GM19099 (cell line): ENCODE results near the gene ESF1.

Source experiments
- POLR2A ChIP-seq: IDR thresholded peaks from 3 replicates; pipeline ENCODE4 v1.6.1; 2011; ENCODE audit warnings: low read depth; ENCODE audit not compliant: insufficient read length; ENCODE audit errors: extremely low read depth

The ESF1 gene

DNA sequence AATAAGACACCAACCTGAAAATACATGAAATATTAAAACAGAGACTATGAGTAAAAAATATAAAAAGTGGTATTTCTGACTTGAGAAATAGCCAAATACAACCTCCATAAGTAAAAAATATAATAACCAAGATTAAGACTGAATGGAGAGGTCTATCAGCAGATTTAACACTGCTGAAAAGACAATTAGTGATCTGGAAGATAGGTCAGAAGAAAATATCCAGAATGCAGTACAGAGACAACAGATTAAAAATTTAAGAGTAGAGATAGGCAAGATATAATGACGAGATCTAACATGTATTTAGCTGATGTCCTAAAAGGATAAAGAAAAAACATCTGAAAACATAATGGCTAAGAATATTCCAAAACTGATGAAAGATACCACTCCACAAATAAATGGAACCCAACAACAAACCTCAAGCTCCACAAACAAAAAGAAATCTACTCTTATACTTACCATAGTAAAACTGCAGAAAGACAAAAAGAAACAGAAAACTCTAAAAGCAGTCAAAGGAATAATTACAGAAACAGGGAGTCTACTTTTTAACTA is 18.8 kb downstream of the ESF1 start:
- no peak for TF ChIP-seq POLR2A

DNA sequence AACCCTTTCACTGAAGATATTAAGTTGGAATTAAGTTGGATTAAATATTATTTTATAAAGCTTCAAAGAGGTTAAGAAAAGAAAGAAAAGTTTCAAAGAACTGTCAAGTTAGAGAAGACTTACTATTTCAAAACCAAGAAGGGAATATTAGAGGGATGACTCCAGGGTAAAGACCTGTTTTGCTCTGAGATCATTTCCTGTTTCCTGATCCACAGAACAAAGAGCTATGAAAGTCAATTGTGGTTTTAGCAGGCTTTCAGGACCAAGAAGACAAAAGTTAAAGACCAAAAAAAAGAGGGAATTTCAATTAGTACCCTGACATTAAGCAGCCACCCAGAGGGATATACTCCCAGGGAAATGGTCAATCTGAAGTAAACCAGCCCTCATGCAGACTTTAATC is 19.4 kb downstream of the ESF1 start:
- no peak for TF ChIP-seq POLR2A

DNA sequence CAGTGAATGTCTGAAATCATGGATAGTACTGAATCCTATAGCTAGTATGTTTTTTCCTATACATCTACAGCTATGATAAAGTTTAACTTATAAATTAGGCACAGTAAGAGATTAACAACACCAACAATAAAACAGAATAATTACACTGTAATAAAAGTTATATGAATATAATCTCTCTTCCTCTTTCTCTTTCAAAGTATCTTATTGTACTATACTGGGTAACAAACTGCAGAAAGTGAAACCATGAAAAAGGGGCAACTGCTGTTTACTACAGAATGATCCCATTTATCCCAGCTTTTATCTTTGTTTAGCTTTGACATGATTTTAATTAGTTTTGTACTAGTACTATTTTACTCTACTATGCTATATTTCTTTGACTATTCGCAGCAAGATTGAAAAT is 25.8 kb downstream of the ESF1 start:
- TF ChIP-seq POLR2A: no peak

DNA sequence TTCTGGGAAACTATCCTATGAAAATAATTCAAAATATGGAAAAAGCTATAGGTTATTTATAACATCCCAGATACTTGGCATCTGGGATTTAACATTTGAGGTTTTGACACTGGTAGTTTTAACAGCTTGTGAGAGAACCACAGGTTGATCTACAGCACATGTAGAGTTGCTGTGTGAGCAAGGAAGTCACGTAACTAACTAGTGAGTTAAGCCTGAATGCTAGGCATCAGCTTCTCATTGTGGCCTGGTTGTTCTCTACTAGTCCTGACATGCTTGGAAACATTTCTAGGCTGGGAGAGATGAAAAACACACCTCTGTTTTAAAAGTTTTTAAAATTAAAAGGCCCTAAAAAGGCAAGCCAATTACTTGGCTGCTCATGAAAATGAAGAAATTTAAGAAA is 28.2 kb downstream of the ESF1 start:
- TF ChIP-seq POLR2A: no peak

DNA sequence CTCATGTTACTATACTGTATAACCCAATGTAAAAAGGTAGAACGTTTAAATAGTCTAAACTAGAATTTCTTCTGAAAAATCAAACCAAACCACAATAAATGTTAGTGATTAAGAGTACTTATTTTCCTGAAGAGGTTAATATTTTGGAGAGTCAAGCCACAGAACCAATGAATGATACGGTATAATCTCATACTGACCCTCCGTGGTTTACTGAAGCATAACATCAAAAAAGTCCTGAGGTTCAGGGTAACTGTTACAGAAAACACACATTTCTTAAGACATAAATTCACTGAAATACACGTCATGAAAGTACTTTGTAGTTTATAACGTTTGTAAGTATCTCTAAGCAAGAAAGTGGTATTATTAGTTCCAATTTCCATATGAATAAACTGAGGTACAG is 28.9 kb downstream of the ESF1 start:
- TF ChIP-seq POLR2A: no peak

DNA sequence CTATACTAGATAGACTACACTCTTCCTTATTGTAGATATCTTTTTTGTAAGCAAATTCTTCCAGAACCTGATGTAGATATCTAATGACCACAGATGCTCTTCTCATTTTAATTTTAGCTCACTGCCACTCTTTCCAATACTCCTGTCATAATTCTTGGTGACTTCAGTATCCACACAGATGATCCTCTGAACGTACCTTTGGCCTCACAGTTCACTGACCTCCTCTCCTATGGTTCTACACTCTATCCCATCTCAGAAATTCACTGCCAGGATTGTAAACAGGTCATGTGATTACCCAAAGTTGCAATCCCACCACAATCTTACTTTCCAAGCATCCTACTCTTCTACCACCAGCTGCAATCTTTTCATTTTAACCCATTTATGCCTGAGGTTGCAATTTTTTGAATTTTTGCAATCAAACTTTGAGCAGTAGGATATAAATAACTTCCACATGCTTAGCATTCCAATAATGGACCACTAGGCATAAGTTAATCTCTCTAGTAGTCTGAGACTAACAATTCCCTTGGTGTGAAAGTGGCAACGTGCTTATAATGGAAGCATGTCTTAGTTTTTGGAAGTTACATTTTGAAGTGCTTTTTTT is 31.2 kb downstream of the ESF1 start:
- no peak for TF ChIP-seq POLR2A

DNA sequence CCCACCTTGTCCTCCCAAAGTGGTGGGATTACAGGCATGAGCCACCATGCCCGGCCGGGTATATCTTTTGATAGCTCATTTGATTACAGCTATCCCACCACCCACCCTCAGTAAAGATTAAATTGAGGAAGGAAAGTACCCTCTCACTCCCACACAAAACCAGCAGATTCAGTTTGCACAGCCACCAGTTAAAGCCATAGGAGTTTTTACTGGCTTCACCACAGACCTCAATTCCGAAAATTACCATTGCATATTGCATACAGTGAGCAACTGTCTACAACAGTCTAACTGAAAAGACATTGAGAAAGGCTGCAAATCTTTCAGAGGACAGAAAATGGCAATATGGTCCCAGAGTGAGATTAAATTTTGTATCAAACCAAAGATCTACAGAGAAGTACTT is 34.9 kb downstream of the ESF1 start:
- TF ChIP-seq POLR2A: no peak

DNA sequence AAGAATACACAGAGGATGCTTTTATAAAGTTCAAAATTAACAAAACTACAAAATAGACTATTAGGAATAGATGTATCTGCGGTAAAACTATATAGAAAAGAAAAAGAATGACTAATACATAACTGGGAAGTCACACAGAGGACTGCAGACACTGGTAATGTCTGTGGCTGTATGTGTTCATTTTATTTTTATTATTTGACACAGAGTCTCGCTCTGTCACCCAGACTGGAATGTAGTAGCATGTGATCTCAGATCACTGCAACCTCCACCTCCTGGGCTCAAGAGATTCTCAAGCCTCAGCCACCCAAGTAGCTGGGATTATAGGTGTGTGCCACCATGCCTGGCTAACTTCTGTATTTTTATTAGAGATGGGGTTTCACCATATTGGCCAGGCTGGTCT is 38.9 kb downstream of the ESF1 start:
- TF ChIP-seq POLR2A: no peak

DNA sequence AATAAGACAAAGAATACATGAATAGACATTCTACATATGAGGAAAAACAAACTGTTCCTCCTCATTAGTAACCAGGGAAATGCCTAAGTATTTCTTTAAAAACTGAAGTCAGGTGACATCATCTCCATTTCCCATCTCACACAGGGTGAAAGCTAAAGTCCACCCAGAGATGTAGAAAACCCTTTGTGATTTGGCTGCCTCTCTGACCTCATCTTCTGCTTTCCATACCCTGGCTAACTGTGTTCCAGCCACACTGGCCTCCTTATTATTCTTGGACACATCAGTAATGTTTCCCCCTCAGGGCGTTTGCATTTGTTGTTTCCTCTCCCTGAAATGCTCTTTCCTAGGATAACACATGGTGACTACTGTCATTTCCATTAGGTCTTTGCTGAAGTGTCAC is 40.4 kb downstream of the ESF1 start:
- no peak for TF ChIP-seq POLR2A

DNA sequence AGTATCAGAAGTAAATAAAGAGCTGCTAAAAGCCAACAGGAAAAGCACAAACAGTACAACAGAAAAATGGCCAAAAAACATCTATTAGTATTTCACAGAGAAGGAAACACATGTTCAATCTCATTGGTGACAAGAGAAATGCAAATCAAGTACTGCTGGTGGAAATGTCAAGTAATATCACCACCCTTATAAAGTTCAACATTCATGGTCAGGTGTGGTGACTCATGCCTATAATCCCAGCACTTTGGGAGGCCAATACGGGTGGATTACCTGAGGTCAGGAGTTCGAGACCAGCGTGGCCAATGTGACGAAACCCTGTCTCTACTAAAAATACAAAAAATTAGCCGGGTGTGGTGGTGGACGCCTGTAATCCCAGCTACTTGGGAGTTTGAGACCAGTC is 42.8 kb downstream of the ESF1 start:
- TF ChIP-seq POLR2A: no peak

DNA sequence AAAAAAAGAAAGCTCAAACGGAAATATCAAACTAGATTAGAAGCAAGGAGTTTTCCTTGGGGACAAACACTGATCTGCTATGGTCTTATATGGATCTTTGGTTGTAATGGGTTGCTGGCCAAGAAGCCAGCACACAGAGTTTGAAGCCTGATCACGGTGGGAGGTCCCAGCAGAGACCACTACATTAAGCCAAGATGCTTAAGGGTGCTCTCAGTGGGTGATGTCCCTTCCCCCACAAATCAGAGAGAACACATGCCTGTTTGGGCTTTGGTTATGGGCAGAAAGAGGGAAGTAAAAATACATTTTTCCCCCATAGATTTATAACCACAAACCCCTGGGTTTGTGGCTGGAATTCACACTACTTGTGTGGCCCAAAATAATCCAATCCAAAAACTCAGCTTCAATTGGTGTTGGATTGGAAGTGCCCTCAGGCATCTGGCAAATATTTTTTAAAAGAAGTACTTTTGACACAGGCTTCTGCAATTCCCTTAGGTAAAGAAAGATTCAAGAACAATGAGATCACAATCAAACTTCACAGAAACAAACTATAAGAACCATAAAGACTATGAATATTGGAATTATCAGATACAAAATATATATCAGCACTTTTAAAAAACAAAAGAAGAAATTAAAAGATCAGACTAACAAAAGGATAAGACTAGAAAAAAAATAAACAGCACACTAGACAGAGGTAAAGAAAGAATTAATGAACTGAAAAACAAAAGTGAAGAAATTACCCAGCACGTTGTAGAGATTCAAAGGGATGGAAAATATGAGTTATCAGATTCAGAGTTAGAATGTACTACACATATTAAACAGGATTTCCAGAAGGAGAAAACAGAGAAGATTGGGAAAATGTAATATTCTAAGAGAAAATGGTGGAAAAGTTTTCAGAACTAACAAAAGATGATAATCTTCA is 44.7 kb downstream of the ESF1 start:
- TF ChIP-seq POLR2A: no peak

DNA sequence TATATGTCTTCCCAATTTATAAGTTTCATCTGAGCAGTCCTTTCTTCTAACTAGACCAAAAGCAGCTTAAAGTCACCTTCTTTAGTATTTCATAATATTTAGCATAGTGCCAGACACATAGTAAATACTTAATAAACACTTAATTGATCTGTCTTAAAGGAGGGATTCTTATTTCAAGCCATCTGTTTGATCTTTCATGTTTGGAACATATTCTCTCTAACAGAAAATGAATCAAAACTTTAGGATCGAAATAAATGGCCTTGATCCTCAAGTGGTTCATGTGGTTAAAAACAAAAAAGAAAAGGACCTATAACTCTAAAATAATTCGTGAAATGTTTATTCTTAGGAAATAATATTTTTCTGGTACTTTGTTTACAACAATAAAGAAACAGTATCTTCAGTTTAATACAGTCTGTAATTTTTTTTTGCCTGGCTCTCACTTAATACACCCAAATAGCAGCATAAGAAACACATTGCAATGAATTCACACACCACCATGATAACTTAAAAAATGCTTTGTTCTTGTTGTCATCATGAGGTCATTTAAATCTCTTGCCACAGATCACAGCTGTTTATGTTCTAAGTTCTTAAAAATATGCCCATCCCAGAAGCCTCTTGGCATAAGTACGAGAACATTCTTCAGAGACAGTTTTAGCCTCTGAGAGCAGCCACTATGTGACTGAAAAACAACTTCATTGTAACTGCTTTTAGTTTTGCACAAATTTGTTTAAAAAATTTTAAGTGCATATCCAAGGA is 48.1 kb downstream of the ESF1 start:
- TF ChIP-seq POLR2A: no peak

DNA sequence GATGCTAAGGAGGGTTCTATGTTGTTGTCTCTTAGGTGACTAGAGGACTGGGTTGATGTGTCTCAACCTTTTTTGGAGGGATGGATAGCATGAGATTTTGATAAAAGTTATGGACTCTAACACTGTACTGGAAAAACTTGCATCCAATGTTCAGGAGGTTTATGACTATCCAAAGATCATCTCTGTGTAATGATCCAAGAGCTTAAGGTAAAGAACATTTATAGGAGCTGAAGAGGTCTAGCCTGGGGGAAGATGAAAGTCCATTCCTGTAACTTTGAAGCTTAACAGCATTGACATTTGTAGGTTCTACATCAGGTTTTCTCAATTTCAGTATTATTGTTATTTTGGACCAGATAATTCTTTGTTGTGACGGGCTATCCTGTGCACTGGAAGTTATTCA is 48.9 kb downstream of the ESF1 start:
- TF ChIP-seq POLR2A: no peak

DNA sequence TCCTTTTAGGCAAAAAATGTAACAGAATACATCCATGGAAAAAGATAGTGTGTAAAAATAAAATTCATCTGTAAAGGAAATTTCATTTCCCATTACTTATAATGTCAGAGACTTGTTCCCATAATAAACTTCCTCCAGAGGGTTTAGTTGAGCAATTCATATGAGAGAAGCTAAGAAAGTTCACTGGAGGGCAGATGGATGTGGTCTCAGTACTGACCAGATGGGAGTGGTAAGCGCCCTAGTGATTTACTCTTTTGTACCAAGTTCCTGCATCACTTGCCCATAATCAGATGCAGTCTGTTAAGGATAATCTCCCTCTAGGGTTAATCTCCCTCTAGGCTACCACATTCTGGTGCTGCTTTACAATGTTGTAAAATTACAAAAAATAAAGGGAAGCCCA is 61.7 kb downstream of the ESF1 start:
- TF ChIP-seq POLR2A: no peak

DNA sequence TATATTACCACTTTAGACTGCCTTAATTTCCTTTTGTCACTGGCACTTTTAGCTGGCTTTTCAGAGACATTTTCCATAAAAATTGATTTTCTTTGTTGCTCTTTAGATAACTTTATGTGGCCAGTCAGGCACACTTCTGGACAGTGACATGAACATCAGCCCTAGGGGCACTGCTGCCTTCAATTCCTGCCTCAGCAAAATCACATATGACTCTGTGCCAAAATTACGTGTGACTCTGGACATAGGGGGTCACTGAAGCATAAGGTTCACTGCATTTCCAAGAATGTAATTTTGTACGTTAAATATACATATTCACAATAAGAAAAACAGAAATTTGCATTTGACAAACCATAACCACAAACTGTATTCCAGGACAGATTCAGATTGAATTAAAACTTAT is 66.5 kb downstream of the ESF1 start:
- no peak for TF ChIP-seq POLR2A
